Calu3 (cell line): Measurements from ENCODE around the gene CHMP2B. TPM values are rescaled to one million over a fixed set of nuclear protein-coding genes. Genes with fewer than 3 reads are reported as not detected.

ENCODE experiments used
- BruUV-seq: library from RNA; stranded (reverse); fragments of 400-500 nt; replicated peaks from 2 replicates; lab custom pipeline; 2021; lab: Mats Ljungman, UMichigan
- CTCF ChIA-PET: fragments of 300-600 bp; sonication (Branson Sonifier 250); formaldehyde crosslinking; loops from one replicate; lab custom pipeline; 2022; ENCODE audit warnings: antibody characterized with exemption; lab: Charles Lee
- DNase-seq: peaks from one replicate; pipeline ENCODE4 v3.0.0; 2022
- H3K27ac Mint-ChIP-seq: one replicate; pipeline ENCODE4 v1.8.0; 2022; ENCODE audit warnings: mixed read lengths; ENCODE audit not compliant: unreplicated experiment
- H3K27me3 Mint-ChIP-seq: one replicate; pipeline ENCODE4 v1.8.0; 2022; ENCODE audit warnings: mixed read lengths; ENCODE audit not compliant: unreplicated experiment
- H3K36me3 Mint-ChIP-seq: one replicate; pipeline ENCODE4 v1.8.0; 2022; ENCODE audit warnings: mild to moderate bottlenecking, moderate library complexity, mixed read lengths; ENCODE audit not compliant: insufficient read depth, unreplicated experiment
- H3K4me1 Mint-ChIP-seq: one replicate; pipeline ENCODE4 v1.8.0; 2022; ENCODE audit warnings: mild to moderate bottlenecking, low read depth, mixed read lengths; ENCODE audit not compliant: unreplicated experiment
- H3K4me3 Mint-ChIP-seq: one replicate; pipeline ENCODE4 v1.8.0; 2022; ENCODE audit warnings: mild to moderate bottlenecking, low read depth, moderate library complexity, mixed read lengths; ENCODE audit not compliant: unreplicated experiment
- H3K9me3 Mint-ChIP-seq: one replicate; pipeline ENCODE4 v1.8.0; 2022; ENCODE audit warnings: low read depth, mixed read lengths; ENCODE audit not compliant: unreplicated experiment
- CTCF ChIP-seq: fragments of 200-600 bp; IDR thresholded peaks from one replicate; pipeline ENCODE4 v1.8.0; 2022; ENCODE audit warnings: antibody characterized with exemption; ENCODE audit not compliant: unreplicated experiment
- intact Hi-C: fragments of 100-400 bp; cut with micrococcal nuclease; formaldehyde crosslinking; loops from one replicate; pipeline ENCODE4 v1.10.0; 2022; ENCODE audit not compliant: unreplicated experiment
- total RNA-seq: library from RNA; stranded (reverse); gene quantifications from 2 replicates; pipeline ENCODE4 v1.2.3, GENCODE V29; 2022

The CHMP2B gene
- total RNA-seq, 1 experiment from 2014 or later = 58.8 TPM

- Mint-ChIP-seq H3K4me3 (no peak overlapping the region), H3K27me3 (no peaks in the 10 kb centered on the region), H3K27ac (no peak overlapping the region), H3K9me3 (no peaks in the 10 kb centered on the region), H3K36me3 (no peaks in the 10 kb centered on the region), H3K4me1 (no peaks in the 10 kb centered on the region)
- TF ChIP-seq CTCF = no peak
- intact Hi-C loops = loop anchor here (10.0 kb wide), 1 partner anchor 493 kb away; no protein-coding TSS in a partner anchor
- CTCF ChIA-PET = interaction anchor here (0.6 kb wide), 1 partner anchor 34 kb away, joined by 3 read pairs; no protein-coding TSS in a partner anchor
- no TSS peak for BruUV-seq
- no peak for DNase-seq
Observed at GRCh38 chr3:87267953-87268645, 41.0 kb downstream of the CHMP2B start.

- Mint-ChIP-seq H3K4me1 (no peaks in the 10 kb centered on the region), H3K36me3 (no peaks in the 10 kb centered on the region), H3K27me3 (no peaks in the 10 kb centered on the region), H3K9me3 (no peaks in the 10 kb centered on the region), H3K27ac (no peak overlapping the region), H3K4me3 (no peak overlapping the region)
- TF ChIP-seq CTCF = no peak
- CTCF ChIA-PET = interaction anchor here (0.6 kb wide), 1 partner anchor 35 kb away, joined by 3 read pairs; no protein-coding TSS in a partner anchor
- no TSS peak for BruUV-seq
- no peak for DNase-seq
- intact Hi-C loops = loop anchor here (10.0 kb wide), 1 partner anchor 494 kb away; no protein-coding TSS in a partner anchor
Observed at GRCh38 chr3:87268646-87269211, 41.6 kb downstream of the CHMP2B start.

GRCh38 chr3:87269723-87270122 is 42.6 kb downstream of the CHMP2B start:
- H3K4me3 Mint-ChIP-seq = no peak overlapping the region
- H3K9me3 Mint-ChIP-seq = no peaks in the 10 kb centered on the region
- BruUV-seq = no TSS peak
- no peaks in the 10 kb centered on the region for H3K4me1 Mint-ChIP-seq
- no peaks in the 10 kb centered on the region for H3K27me3 Mint-ChIP-seq
- no peak for DNase-seq
- CTCF ChIA-PET = no interaction called here
- H3K36me3 Mint-ChIP-seq = no peaks in the 10 kb centered on the region
- intact Hi-C loops = loop anchor here (10.0 kb wide), 1 partner anchor 495 kb away; no protein-coding TSS in a partner anchor
- TF ChIP-seq CTCF = no peak
- no peak overlapping the region for H3K27ac Mint-ChIP-seq

GRCh38 chr3:87270908-87271700 is 44.0 kb downstream of the CHMP2B start:
- intact Hi-C loops = no loop called here
- no peaks in the 10 kb centered on the region for H3K27me3 Mint-ChIP-seq
- H3K9me3 Mint-ChIP-seq = no peaks in the 10 kb centered on the region
- no peaks in the 10 kb centered on the region for H3K36me3 Mint-ChIP-seq
- TF ChIP-seq CTCF = no peak
- DNase-seq = no peak
- CTCF ChIA-PET = no interaction called here
- no peaks in the 10 kb centered on the region for H3K4me1 Mint-ChIP-seq
- BruUV-seq = no TSS peak
- no peak overlapping the region for H3K4me3 Mint-ChIP-seq
- H3K27ac Mint-ChIP-seq = no peak overlapping the region
